ENCODE results near the gene LTO1. TPM values are rescaled to one million over a fixed set of nuclear protein-coding genes. Genes with fewer than 3 reads are reported as not detected.

LTO1 gene
- total RNA-seq, 1 donor from 2014 or later = 52.5 TPM

DNA sequence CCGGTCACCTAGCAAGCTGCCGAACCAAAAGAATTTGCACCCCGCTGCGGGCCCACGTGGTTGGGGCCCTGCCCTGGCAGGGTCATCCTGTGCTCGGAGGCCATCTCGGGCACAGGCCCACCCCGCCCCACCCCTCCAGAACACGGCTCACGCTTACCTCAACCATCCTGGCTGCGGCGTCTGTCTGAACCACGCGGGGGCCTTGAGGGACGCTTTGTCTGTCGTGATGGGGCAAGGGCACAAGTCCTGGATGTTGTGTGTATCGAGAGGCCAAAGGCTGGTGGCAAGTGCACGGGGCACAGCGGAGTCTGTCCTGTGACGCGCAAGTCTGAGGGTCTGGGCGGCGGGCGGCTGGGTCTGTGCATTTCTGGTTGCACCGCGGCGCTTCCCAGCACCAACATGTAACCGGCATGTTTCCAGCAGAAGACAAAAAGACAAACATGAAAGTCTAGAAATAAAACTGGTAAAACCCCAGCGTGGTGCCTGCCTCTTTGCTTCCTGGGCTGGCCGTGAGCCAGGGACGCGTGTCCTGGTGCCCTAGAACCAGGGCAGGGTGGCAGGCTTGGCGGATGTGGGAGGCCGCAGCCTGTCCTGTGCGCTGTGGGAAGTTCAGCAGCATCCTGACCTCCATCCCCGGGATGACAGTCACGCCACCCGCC lies 21.0 kb downstream of the LTO1 start:
- no peak overlapping the region for H3K4me3 Mint-ChIP-seq
- no peak overlapping the region for H3K27ac Mint-ChIP-seq
- intact Hi-C loops (cut with micrococcal nuclease) = no loop called here
- POLR2A ChIA-PET = no interaction called here
- TF ChIP-seq, protein P1, sequence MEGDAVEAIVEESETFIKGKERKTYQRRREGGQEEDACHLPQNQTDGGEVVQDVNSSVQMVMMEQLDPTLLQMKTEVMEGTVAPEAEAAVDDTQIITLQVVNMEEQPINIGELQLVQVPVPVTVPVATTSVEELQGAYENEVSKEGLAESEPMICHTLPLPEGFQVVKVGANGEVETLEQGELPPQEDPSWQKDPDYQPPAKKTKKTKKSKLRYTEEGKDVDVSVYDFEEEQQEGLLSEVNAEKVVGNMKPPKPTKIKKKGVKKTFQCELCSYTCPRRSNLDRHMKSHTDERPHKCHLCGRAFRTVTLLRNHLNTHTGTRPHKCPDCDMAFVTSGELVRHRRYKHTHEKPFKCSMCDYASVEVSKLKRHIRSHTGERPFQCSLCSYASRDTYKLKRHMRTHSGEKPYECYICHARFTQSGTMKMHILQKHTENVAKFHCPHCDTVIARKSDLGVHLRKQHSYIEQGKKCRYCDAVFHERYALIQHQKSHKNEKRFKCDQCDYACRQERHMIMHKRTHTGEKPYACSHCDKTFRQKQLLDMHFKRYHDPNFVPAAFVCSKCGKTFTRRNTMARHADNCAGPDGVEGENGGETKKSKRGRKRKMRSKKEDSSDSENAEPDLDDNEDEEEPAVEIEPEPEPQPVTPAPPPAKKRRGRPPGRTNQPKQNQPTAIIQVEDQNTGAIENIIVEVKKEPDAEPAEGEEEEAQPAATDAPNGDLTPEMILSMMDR (IDR thresholded peaks at IDR 0.05) = no peak
- ATAC-seq (ENCODE audit: low read depth) (no peak), DNase-seq (no peak)
- peaks cover 26% of the 10 kb centered on the region for H3K36me3 Mint-ChIP-seq (ENCODE audit: low read depth)
- H3K4me1 Mint-ChIP-seq = no peaks in the 10 kb centered on the region
- H3K9me3 Mint-ChIP-seq = no peaks in the 10 kb centered on the region
- H3K27me3 Mint-ChIP-seq = no peaks in the 10 kb centered on the region
- CTCF ChIA-PET = interaction anchor here (0.8 kb wide), 1 partner anchor 10 kb away, joined by 3 read pairs; no protein-coding TSS in a partner anchor

DNA sequence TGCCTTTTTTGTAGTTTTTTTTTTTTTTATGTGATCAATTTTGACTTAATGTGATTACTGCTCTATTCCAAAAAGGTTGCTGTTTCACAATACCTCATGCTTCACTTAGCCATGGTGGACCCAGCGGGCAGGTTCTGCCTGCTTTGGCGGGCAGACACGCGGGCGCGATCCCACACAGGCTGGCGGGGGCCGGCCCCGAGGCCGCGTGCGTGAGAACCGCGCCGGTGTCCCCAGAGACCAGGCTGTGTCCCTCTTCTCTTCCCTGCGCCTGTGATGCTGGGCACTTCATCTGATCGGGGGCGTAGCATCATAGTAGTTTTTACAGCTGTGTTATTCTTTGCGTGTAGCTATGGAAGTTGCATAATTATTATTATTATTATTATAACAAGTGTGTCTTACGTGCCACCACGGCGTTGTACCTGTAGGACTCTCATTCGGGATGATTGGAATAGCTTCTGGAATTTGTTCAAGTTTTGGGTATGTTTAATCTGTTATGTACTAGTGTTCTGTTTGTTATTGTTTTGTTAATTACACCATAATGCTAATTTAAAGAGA lies 21.7 kb downstream of the LTO1 start:
- H3K36me3 Mint-ChIP-seq (ENCODE audit: low read depth) = peaks cover 27% of the 10 kb centered on the region
- H3K4me1 Mint-ChIP-seq = no peaks in the 10 kb centered on the region
- ATAC-seq (ENCODE audit: low read depth) (no peak), DNase-seq (no peak)
- H3K27ac Mint-ChIP-seq = no peak overlapping the region
- H3K4me3 Mint-ChIP-seq = no peak overlapping the region
- CTCF ChIA-PET = interaction anchor here (0.8 kb wide), 1 partner anchor 9 kb away, joined by 3 read pairs; no protein-coding TSS in a partner anchor
- H3K9me3 Mint-ChIP-seq = no peaks in the 10 kb centered on the region
- no peaks in the 10 kb centered on the region for H3K27me3 Mint-ChIP-seq
- intact Hi-C loops (cut with micrococcal nuclease) = no loop called here
- POLR2A ChIA-PET = no interaction called here
- TF ChIP-seq, protein P1 (IDR thresholded peaks at IDR 0.05) = no peak

DNA sequence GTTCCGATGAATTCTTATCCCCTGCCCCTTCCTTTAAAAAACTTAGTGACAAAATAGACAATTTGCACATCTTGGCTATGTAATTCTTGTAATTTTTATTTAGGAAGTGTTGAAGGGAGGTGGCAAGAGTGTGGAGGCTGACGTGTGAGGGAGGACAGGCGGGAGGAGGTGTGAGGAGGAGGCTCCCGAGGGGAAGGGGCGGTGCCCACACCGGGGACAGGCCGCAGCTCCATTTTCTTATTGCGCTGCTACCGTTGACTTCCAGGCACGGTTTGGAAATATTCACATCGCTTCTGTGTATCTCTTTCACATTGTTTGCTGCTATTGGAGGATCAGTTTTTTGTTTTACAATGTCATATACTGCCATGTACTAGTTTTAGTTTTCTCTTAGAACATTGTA lies 22.2 kb downstream of the LTO1 start:
- peaks cover 2% of the 10 kb centered on the region for H3K4me1 Mint-ChIP-seq
- POLR2A ChIA-PET = no interaction called here
- no peak for ATAC-seq (ENCODE audit: low read depth)
- peaks cover 27% of the 10 kb centered on the region for H3K36me3 Mint-ChIP-seq (ENCODE audit: low read depth)
- no peaks in the 10 kb centered on the region for H3K9me3 Mint-ChIP-seq
- no peak for DNase-seq
- TF ChIP-seq, protein P1 (IDR thresholded peaks at IDR 0.05) = no peak
- H3K27ac Mint-ChIP-seq = no peak overlapping the region
- no peaks in the 10 kb centered on the region for H3K27me3 Mint-ChIP-seq
- intact Hi-C loops (cut with micrococcal nuclease) = no loop called here
- CTCF ChIA-PET = interaction anchor here (0.8 kb wide), 1 partner anchor 9 kb away, joined by 3 read pairs; no protein-coding TSS in a partner anchor
- no peak overlapping the region for H3K4me3 Mint-ChIP-seq

DNA sequence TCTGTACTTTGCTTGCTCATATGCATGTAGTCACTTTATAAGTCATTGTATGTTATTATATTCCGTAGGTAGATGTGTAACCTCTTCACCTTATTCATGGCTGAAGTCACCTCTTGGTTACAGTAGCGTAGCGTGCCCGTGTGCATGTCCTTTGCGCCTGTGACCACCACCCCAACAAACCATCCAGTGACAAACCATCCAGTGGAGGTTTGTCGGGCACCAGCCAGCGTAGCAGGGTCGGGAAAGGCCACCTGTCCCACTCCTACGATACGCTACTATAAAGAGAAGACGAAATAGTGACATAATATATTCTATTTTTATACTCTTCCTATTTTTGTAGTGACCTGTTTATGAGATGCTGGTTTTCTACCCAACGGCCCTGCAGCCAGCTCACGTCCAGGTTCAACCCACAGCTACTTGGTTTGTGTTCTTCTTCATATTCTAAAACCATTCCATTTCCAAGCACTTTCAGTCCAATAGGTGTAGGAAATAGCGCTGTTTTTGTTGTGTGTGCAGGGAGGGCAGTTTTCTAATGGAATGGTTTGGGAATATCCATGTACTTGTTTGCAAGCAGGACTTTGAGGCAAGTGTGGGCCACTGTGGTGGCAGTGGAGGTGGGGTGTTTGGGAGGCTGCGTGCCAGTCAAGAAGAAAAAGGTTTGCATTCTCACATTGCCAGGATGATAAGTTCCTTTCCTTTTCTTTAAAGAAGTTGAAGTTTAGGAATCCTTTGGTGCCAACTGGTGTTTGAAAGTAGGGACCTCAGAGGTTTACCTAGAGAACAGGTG lies 23.1 kb downstream of the LTO1 start:
- H3K4me1 Mint-ChIP-seq = peaks cover 7% of the 10 kb centered on the region
- H3K9me3 Mint-ChIP-seq = no peaks in the 10 kb centered on the region
- peaks cover 27% of the 10 kb centered on the region for H3K36me3 Mint-ChIP-seq (ENCODE audit: low read depth)
- ChIA-PET CTCF (no interaction called here), POLR2A (no interaction called here)
- no peak overlapping the region for H3K4me3 Mint-ChIP-seq
- ATAC-seq (ENCODE audit: low read depth) (no peak), DNase-seq (no peak)
- no peaks in the 10 kb centered on the region for H3K27me3 Mint-ChIP-seq
- intact Hi-C loops (cut with micrococcal nuclease) = no loop called here
- TF ChIP-seq, protein P1 (IDR thresholded peaks at IDR 0.05) = no peak
- H3K27ac Mint-ChIP-seq = no peak overlapping the region

DNA sequence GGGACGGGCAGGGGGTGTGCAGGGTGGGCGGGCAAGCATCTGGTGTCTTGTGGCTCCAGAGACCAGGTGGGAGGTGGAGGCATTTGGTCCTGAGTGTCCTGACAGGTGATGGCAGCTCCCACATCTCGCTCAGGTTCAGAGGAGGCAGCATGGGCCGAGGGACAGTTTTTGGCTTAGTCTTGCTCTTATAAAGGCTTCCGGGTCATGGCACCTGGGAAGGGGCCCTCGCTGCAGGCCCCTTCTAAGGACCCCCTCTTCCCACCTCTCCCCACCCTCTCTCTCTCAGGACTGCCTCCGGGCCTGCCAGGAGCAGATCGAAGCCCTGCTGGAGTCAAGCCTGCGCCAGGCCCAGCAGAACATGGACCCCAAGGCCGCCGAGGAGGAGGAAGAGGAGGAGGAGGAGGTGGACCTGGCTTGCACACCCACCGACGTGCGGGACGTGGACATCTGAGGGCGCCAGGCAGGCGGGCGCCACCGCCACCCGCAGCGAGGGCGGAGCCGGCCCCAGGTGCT lies 24.3 kb downstream of the LTO1 start:
- H3K4me3 Mint-ChIP-seq = no peak overlapping the region
- ATAC-seq (ENCODE audit: low read depth) (no peak), DNase-seq (no peak)
- CTCF ChIA-PET = no interaction called here
- TF ChIP-seq, protein P1 (IDR thresholded peaks at IDR 0.05) = no peak
- intact Hi-C loops (cut with micrococcal nuclease) = no loop called here
- no peaks in the 10 kb centered on the region for H3K9me3 Mint-ChIP-seq
- no peaks in the 10 kb centered on the region for H3K27me3 Mint-ChIP-seq
- H3K27ac Mint-ChIP-seq = no peak overlapping the region
- peaks cover 7% of the 10 kb centered on the region for H3K4me1 Mint-ChIP-seq
- POLR2A ChIA-PET = no interaction called here
- peaks cover 27% of the 10 kb centered on the region for H3K36me3 Mint-ChIP-seq (ENCODE audit: low read depth)
